Measurements from ENCODE around the gene CNTNAP2. TPM values are rescaled to one million over a fixed set of nuclear protein-coding genes. Genes with fewer than 3 reads are reported as not detected.

Gene CNTNAP2
- total and polyA plus RNA-seq, 2 of the 13 experiments (the other 11 are each of a cell fraction or from before 2014, with no cell fraction given) = 0.40 to 0.42 TPM

DNA sequence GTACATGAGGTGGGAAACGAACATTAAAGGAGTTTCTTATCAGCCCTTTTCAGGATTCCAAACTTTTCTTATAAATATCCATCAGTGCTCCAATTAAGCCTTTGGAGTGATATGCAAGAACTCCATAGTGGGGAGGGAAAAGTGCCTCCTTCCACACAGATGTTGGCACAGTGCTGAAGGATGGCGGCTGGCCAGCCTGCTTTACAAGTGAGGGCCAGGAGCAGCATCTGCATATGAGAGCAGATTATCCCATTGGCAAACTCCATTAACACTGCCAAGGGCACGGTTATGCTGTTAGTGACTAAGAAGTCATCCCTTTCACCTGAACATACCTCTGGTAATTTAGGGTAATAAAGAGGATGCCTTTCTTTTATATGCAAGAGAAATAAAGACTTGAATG, 543.1 kb downstream of the CNTNAP2 start:
- WGBS (ENCODE audit: low lambda C conversion rate) = 0% methylated on average over 3 of the region's 3 CpGs
- TF ChIP-seq, protein P1, sequence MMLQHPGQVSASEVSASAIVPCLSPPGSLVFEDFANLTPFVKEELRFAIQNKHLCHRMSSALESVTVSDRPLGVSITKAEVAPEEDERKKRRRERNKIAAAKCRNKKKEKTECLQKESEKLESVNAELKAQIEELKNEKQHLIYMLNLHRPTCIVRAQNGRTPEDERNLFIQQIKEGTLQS (CRISPR knock-in tag; IDR thresholded peaks at IDR 0.05) = no peak
- TF ChIP-seq, protein P2, sequence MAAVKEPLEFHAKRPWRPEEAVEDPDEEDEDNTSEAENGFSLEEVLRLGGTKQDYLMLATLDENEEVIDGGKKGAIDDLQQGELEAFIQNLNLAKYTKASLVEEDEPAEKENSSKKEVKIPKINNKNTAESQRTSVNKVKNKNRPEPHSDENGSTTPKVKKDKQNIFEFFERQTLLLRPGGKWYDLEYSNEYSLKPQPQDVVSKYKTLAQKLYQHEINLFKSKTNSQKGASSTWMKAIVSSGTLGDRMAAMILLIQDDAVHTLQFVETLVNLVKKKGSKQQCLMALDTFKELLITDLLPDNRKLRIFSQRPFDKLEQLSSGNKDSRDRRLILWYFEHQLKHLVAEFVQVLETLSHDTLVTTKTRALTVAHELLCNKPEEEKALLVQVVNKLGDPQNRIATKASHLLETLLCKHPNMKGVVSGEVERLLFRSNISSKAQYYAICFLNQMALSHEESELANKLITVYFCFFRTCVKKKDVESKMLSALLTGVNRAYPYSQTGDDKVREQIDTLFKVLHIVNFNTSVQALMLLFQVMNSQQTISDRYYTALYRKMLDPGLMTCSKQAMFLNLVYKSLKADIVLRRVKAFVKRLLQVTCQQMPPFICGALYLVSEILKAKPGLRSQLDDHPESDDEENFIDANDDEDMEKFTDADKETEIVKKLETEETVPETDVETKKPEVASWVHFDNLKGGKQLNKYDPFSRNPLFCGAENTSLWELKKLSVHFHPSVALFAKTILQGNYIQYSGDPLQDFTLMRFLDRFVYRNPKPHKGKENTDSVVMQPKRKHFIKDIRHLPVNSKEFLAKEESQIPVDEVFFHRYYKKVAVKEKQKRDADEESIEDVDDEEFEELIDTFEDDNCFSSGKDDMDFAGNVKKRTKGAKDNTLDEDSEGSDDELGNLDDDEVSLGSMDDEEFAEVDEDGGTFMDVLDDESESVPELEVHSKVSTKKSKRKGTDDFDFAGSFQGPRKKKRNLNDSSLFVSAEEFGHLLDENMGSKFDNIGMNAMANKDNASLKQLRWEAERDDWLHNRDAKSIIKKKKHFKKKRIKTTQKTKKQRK (IDR thresholded peaks at IDR 0.05; ENCODE audit: low read length) = no peak
- no peak for TF ChIP-seq GATA4 (IDR thresholded peaks at IDR 0.05; ENCODE audit: borderline replicate concordance, low read depth)
- TF ChIP-seq ZNF569 (CRISPR knock-in tag; IDR thresholded peaks at IDR 0.05; ENCODE audit: borderline replicate concordance) = no peak
- TF ChIP-seq, protein P3, sequence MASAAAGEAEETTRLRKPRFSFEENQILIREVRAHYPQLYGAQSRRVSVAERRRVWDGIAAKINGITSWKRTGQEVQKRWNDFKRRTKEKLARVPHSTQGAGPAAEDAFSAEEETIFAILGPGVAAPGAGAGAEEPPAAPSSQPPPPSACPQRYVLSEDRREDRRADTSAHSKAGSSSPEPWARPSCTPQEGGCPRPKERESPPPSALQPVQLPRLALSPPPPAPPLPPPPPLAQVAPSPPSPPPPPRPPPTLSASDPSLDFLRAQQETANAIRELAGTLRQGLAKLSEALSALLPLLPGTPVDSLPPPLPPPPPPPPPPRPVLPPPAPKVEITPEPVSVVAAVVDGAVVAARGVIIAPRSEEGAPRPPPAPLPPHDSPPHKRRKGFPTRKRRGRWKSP (CRISPR knock-in tag; IDR thresholded peaks at IDR 0.05) = no peak
- TF ChIP-seq ZNF619 (CRISPR knock-in tag; IDR thresholded peaks at IDR 0.05) = no peak
- TF ChIP-seq SP1 (IDR thresholded peaks at IDR 0.05) = no peak
- TF ChIP-seq SP1 (CRISPR knock-in tag; IDR thresholded peaks at IDR 0.05) = no peak
- TF ChIP-seq ZNF761 (CRISPR knock-in tag; conservative IDR thresholded peaks at IDR 0.05) = no peak
- no peak for TF ChIP-seq ZNF251 (CRISPR knock-in tag; IDR thresholded peaks at IDR 0.05)
- no peak for TF ChIP-seq PHB2 (IDR thresholded peaks at IDR 0.05; ENCODE audit: partially characterized antibody)
- TF ChIP-seq, protein P4, sequence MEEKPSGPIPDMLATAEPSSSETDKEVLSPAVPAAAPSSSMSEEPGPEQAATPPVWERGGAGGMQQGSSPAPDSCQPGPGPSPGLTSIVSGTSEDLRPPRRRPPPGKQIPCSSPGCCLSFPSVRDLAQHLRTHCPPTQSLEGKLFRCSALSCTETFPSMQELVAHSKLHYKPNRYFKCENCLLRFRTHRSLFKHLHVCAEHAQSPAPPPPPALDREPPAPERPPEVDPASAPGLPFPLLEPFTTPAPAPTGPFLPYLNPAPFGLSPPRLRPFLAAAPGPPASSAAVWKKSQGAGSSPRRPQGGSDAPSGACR (CRISPR knock-in tag; IDR thresholded peaks at IDR 0.05) = no peak
- no peak for TF ChIP-seq CCDC6 (CRISPR knock-in tag; IDR thresholded peaks at IDR 0.05)
- TF ChIP-seq HIVEP1 (CRISPR knock-in tag; IDR thresholded peaks at IDR 0.05) = no peak
- TF ChIP-seq ZNF850 (CRISPR knock-in tag; conservative IDR thresholded peaks at IDR 0.05) = no peak
- TF ChIP-seq ZNF775 (CRISPR knock-in tag; IDR thresholded peaks at IDR 0.05; ENCODE audit: borderline replicate concordance) = no peak
- TF ChIP-seq, protein P5, sequence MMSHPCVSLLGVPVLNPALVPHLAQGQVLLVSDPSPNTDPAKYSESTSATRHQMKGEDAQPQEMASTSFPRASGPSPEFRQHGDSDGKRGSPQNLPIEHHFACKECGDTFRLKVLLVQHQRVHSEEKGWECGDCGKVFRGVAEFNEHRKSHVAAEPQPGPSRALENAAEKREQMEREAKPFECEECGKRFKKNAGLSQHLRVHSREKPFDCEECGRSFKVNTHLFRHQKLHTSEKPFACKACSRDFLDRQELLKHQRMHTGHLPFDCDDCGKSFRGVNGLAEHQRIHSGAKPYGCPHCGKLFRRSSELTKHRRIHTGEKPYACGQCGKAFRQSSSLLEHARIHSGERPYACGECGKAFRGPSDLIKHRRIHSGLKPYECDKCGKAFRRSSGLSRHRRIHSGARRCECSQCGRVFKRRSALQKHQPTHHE (CRISPR knock-in tag; IDR thresholded peaks at IDR 0.05; ENCODE audit: borderline replicate concordance) = no peak
- Histone ChIP-seq H2AFZ (ENCODE audit: low read length) (no peak overlapping the region), H3K79me2 (ENCODE audit: insufficient read depth, low read length) (no peaks in the 10 kb centered on the region), H3K4me2 (ENCODE audit: low read depth, low read length) (no peak overlapping the region), H4K20me1 (ENCODE audit: insufficient read depth, low read length) (no peaks in the 10 kb centered on the region), H3K36me3 (replicated peaks in 1 of 2; ENCODE audit: control insufficient read depth in 1 of 2, insufficient read depth in 2 of 2, low read length in 2 of 2) (no peaks in the 10 kb centered on the region), H3K27me3 (ENCODE audit: control insufficient read depth in 1 of 2, insufficient read depth in 2 of 2, low read length in 2 of 2) (no peaks in the 10 kb centered on the region), H3K4me3 (replicated peaks in 1 of 3; ENCODE audit: insufficient read depth in 1 of 3, low read depth in 2 of 3, low read length in 3 of 3) (no peak overlapping the region), H3K9me3 (ENCODE audit: low read length) (peaks cover 76% of the 10 kb centered on the region), H3K9ac (ENCODE audit: insufficient read depth, low read depth, low read length) (no peak overlapping the region), H3K27ac (ENCODE audit: extremely low read length, insufficient read depth, low read length) (no peak overlapping the region), H3K4me1 (ENCODE audit: insufficient read depth, low read length) (no peaks in the 10 kb centered on the region)
- ChIA-PET POLR2A (no interaction called here), CTCF (ENCODE audit: low intra/inter-chr PET ratio, low total read pairs) (no interaction called here)
- no peak for DNase-seq (ENCODE audit: low spot score)
- in situ Hi-C loops (cut with HindIII; ENCODE audit: extremely low pct_ligation_motif_present, low pct_unique_long_range_greater_than_20kb) = no loop called here
- no peak for FAIRE-seq
- no TSS peak for BruUV-seq (replicated peaks)
- ATAC-seq = no peak
- intact Hi-C loops (cut with micrococcal nuclease; ENCODE audit: unreplicated experiment) = no loop called here
